Trophoblast cell (in vitro differentiated cells and primary cell): Measurements from ENCODE around the gene FRAS1.

Experiments
- DNase-seq, 2 donors: peaks; one replicate each; pipeline ENCODE4 v3.0.0-alpha.2; 2016
- H2AFZ ChIP-seq: 2 replicates; pipeline ENCODE4 v1.6.1; 2013; ENCODE audit warnings: low read length, moderate library complexity, mild to moderate bottlenecking; ENCODE audit not compliant: insufficient read depth, poor library complexity
- H2AK5ac ChIP-seq: 2 replicates; pipeline ENCODE4 v1.6.1; 2013; ENCODE audit warnings: mild to moderate bottlenecking, low read length
- H2BK120ac ChIP-seq: 2 replicates; pipeline ENCODE4 v1.6.1; 2013; ENCODE audit warnings: low read length, mild to moderate bottlenecking, moderate library complexity; ENCODE audit not compliant: insufficient read depth, poor library complexity
- H2BK12ac ChIP-seq: 2 replicates; pipeline ENCODE4 v1.6.1; 2013; ENCODE audit warnings: mild to moderate bottlenecking, low read length, moderate library complexity
- H2BK5ac ChIP-seq: 2 replicates; pipeline ENCODE4 v1.6.1; 2013; ENCODE audit warnings: low read length, low read depth, moderate library complexity, mild to moderate bottlenecking; ENCODE audit not compliant: poor library complexity
- H3K14ac ChIP-seq: 2 replicates; pipeline ENCODE4 v1.6.1; 2013; ENCODE audit warnings: mild to moderate bottlenecking, low read length
- H3K18ac ChIP-seq: 2 replicates; pipeline ENCODE4 v1.6.1; 2013; ENCODE audit warnings: mild to moderate bottlenecking, low read length
- H3K23ac ChIP-seq: 2 replicates; pipeline ENCODE4 v1.6.1; 2013; ENCODE audit warnings: low read length
- H3K27ac ChIP-seq: 2 replicates; pipeline ENCODE4 v1.5.1; 2013; ENCODE audit warnings: low read depth, mild to moderate bottlenecking, inconsistent platforms, low read length, moderate library complexity
- H3K27me3 ChIP-seq: 2 replicates; pipeline ENCODE4 v1.6.1; 2013; ENCODE audit warnings: inconsistent platforms, mild to moderate bottlenecking, low read length, moderate library complexity; ENCODE audit not compliant: insufficient read depth
- H3K36me3 ChIP-seq, 2 experiments: 1 replicate in 1 of 2; 2 replicates in 1 of 2; pipeline ENCODE4 v1.6.1; 2013; ENCODE audit warnings: low read length in 2 of 2, mild to moderate bottlenecking in 2 of 2, moderate library complexity in 1 of 2; ENCODE audit not compliant: insufficient read depth in 2 of 2, control insufficient read depth in 1 of 2
- H3K4ac ChIP-seq: 2 replicates; pipeline ENCODE4 v1.6.1; 2013; ENCODE audit warnings: low read depth, mild to moderate bottlenecking, low read length, moderate library complexity
- H3K4me1 ChIP-seq, 2 experiments: 1 replicate in 1 of 2; 2 replicates in 1 of 2; pipeline ENCODE4 v1.6.1; 2013; ENCODE audit warnings: low read length in 2 of 2, mild to moderate bottlenecking in 2 of 2, moderate library complexity in 1 of 2; ENCODE audit not compliant: insufficient read depth in 2 of 2, control insufficient read depth in 1 of 2
- H3K4me2 ChIP-seq: 2 replicates; pipeline ENCODE4 v1.6.1; 2013; ENCODE audit warnings: inconsistent platforms, mild to moderate bottlenecking, low read length, moderate library complexity
- H3K4me3 ChIP-seq: 2 replicates; pipeline ENCODE4 v1.5.1; 2013; ENCODE audit warnings: mild to moderate bottlenecking, low read depth, low read length, inconsistent platforms
- H3K79me1 ChIP-seq: one replicate; pipeline ENCODE4 v1.6.1; 2013; ENCODE audit warnings: low read length
- H3K79me2 ChIP-seq: 2 replicates; pipeline ENCODE4 v1.6.1; 2013; ENCODE audit warnings: low read length, mild to moderate bottlenecking; ENCODE audit not compliant: control insufficient read depth, insufficient read depth, poor library complexity
- H3K9ac ChIP-seq: 2 replicates; pipeline ENCODE4 v1.6.1; 2013; ENCODE audit warnings: mild to moderate bottlenecking, low read length
- H3K9me3 ChIP-seq: 2 replicates; pipeline ENCODE4 v1.6.1; 2013; ENCODE audit warnings: low read depth, mild to moderate bottlenecking, control low read depth, inconsistent platforms, low read length; ENCODE audit not compliant: insufficient read depth
- H4K12ac ChIP-seq: 2 replicates; pipeline ENCODE4 v1.6.1; 2013; ENCODE audit warnings: low read depth, mild to moderate bottlenecking, low read length, moderate library complexity
- H4K8ac ChIP-seq: 2 replicates; pipeline ENCODE4 v1.6.1; 2013; ENCODE audit warnings: low read depth, mild to moderate bottlenecking, low read length, moderate library complexity
- H4K91ac ChIP-seq: one replicate; pipeline ENCODE4 v1.6.1; 2013; ENCODE audit warnings: low read depth, mild to moderate bottlenecking, low read length, moderate library complexity
- WGBS: extraction: QIAGEN DNeasy Blood & Tissue Kit; methylation state at CpG from one replicate; pipeline ENCODE4 v1.1.7; 2013; ENCODE audit warnings: missing lambda C conversion rate; ENCODE audit not compliant: insufficient read length, insufficient coverage; ENCODE audit errors: extremely low coverage; 5-methylcytosine and 5-hydroxymethylcytosine counted together

The FRAS1 gene

DNA sequence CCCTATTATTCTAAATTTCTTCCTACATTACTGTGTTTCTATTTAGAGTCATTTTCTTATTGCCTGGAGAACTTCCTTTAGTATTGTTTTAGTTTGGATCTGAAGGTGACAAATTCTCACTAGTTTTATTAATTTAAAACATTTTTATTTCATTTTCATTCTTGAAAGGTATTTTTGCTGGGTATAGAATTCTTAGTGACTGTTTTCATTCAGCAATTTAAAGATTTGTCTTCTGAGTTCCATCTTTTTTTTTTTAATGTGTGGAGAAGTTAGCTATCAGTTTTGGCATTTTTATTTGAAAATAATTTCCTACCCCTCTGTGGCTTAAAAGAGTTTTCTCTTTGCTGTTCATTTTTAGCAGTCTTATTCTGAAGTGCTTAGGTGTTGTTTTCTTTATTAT, 169.2 kb downstream of the FRAS1 start:
- Histone ChIP-seq H3K23ac (no peak overlapping the region), H4K12ac (no peak overlapping the region), H4K91ac (no peak overlapping the region), H3K4me1 (peaks cover 17 to 27% of the 10 kb centered on the region in 2 experiments), H2BK5ac (no peak overlapping the region), H3K36me3 (no peaks in the 10 kb centered on the region), H3K9me3 (no peaks in the 10 kb centered on the region), H3K27ac (no peak overlapping the region), H3K4ac (no peak overlapping the region), H3K79me2 (peaks cover 4% of the 10 kb centered on the region), H3K9ac (no peak overlapping the region), H3K79me1 (peaks cover 20% of the 10 kb centered on the region), H3K4me2 (no peak overlapping the region), H3K14ac (no peak overlapping the region), H3K27me3 (no peaks in the 10 kb centered on the region), H4K8ac (no peak overlapping the region), H2AFZ (no peak overlapping the region), H3K4me3 (no peak overlapping the region), H2BK12ac (no peak overlapping the region), H2BK120ac (no peak overlapping the region), H3K18ac (no peak overlapping the region), H2AK5ac (no peak overlapping the region)
- DNase-seq = no peak

GRCh38 chr4:78227411-78228057, 170.4 kb downstream of the FRAS1 start:
- Histone ChIP-seq H4K8ac (no peak overlapping the region), H3K4ac (no peak overlapping the region), H4K91ac (no peak overlapping the region), H3K14ac (no peak overlapping the region), H3K36me3 (no peaks in the 10 kb centered on the region), H3K18ac (no peak overlapping the region), H3K27me3 (no peaks in the 10 kb centered on the region), H2BK12ac (no peak overlapping the region), H3K27ac (peak overlapping the region; percentile 50), H3K79me2 (peaks cover 4% of the 10 kb centered on the region), H3K9me3 (no peaks in the 10 kb centered on the region), H3K4me1 (peaks cover 11 to 19% of the 10 kb centered on the region in 2 experiments), H3K23ac (no peak overlapping the region), H3K4me2 (no peak overlapping the region), H3K4me3 (no peak overlapping the region), H3K9ac (no peak overlapping the region), H2BK5ac (no peak overlapping the region), H4K12ac (no peak overlapping the region), H3K79me1 (peaks cover 19% of the 10 kb centered on the region), H2BK120ac (no peak overlapping the region), H2AFZ (no peak overlapping the region), H2AK5ac (no peak overlapping the region)
- no CpG with 5 or more reads among the region's 1 CpG for WGBS
- no peak for DNase-seq

DNA sequence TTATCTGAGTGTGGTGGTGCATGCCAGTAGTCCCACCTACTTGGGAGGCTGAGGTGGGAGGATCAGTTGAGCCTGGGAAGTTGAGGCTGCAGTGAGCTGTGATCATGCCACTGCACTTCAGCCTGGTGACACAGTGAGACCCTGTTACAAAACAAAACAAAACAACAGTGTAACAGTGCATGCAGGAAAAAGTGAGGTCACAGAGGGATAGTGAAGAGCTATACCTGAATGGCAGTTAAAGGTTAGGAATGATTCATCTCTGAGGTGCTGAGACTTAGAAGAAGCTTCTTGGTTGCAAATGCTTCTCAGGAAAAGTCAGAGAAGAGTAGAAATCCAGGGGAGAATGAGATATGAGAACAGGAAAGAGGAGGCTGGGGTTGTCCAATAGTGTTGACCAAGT, 178.7 kb downstream of the FRAS1 start:
- Histone ChIP-seq H2BK120ac (no peak overlapping the region), H2BK5ac (no peak overlapping the region), H3K9me3 (no peaks in the 10 kb centered on the region), H3K4me1 (peaks cover 0 to 7% of the 10 kb centered on the region in 2 experiments), H3K79me2 (peaks cover 2% of the 10 kb centered on the region), H4K8ac (no peak overlapping the region), H3K18ac (peak overlapping the region; percentile 59), H2AFZ (no peak overlapping the region), H3K36me3 (no peaks in the 10 kb centered on the region), H3K4me2 (no peak overlapping the region), H4K91ac (no peak overlapping the region), H3K4ac (no peak overlapping the region), H3K79me1 (no peaks in the 10 kb centered on the region), H3K23ac (no peak overlapping the region), H3K27ac (no peak overlapping the region), H3K4me3 (no peak overlapping the region), H3K27me3 (no peaks in the 10 kb centered on the region), H2AK5ac (no peak overlapping the region), H4K12ac (no peak overlapping the region), H2BK12ac (no peak overlapping the region), H3K14ac (no peak overlapping the region), H3K9ac (no peak overlapping the region)
- DNase-seq = no peak

GRCh38 chr4:78237360-78237759, 180.2 kb downstream of the FRAS1 start:
- no peak overlapping the region for H2BK5ac ChIP-seq
- no peak overlapping the region for H3K14ac ChIP-seq
- peaks cover 0 to 2% of the 10 kb centered on the region in 2 experiments for H3K36me3 ChIP-seq
- H3K23ac ChIP-seq = no peak overlapping the region
- H3K4me3 ChIP-seq = no peak overlapping the region
- no peak for DNase-seq
- H2BK12ac ChIP-seq = no peak overlapping the region
- H3K18ac ChIP-seq = no peak overlapping the region
- no peak overlapping the region for H2AK5ac ChIP-seq
- H3K4ac ChIP-seq = no peak overlapping the region
- H3K4me1 ChIP-seq = peaks cover 0 to 7% of the 10 kb centered on the region in 2 experiments
- H3K79me2 ChIP-seq = peaks cover 2% of the 10 kb centered on the region
- H4K12ac ChIP-seq = no peak overlapping the region
- no peak overlapping the region for H2BK120ac ChIP-seq
- WGBS = no CpG with 5 or more reads among the region's 4 CpGs
- H3K9ac ChIP-seq = no peak overlapping the region
- no peak overlapping the region for H3K4me2 ChIP-seq
- no peak overlapping the region for H3K27ac ChIP-seq
- no peaks in the 10 kb centered on the region for H3K27me3 ChIP-seq
- H3K79me1 ChIP-seq = no peaks in the 10 kb centered on the region
- no peak overlapping the region for H2AFZ ChIP-seq
- no peaks in the 10 kb centered on the region for H3K9me3 ChIP-seq
- no peak overlapping the region for H4K8ac ChIP-seq
- no peak overlapping the region for H4K91ac ChIP-seq
